ENCODE results near the gene PBX3. TPM values are rescaled to one million over a fixed set of nuclear protein-coding genes. Genes with fewer than 3 reads are reported as not detected.

The PBX3 gene
- total and polyA plus RNA-seq, 10 of the 15 experiments (the other 5 are each of a cell fraction or from before 2014, with no cell fraction given): 6.7 to 146 (median 22.2) TPM

- FAIRE-seq (no peak), ATAC-seq (no peak), DNase-seq (ENCODE audit: low read depth, low spot score) (no peak)
- no peaks in the 10 kb centered on the region for H3K4me1 ChIP-seq (ENCODE audit: control insufficient read depth, insufficient read depth, low read length)
- H3K9ac ChIP-seq (ENCODE audit: control insufficient read depth, insufficient read depth, low read length): no peak overlapping the region
- H4K20me1 ChIP-seq (ENCODE audit: control insufficient read depth, insufficient read depth): no peaks in the 10 kb centered on the region
- H3K9me3 ChIP-seq (replicated peaks; ENCODE audit: control insufficient read depth, insufficient read depth, low read length): no peaks in the 10 kb centered on the region; the same call in 2 of the 3 replicates
- TF ChIP-seq CTCF (IDR thresholded peaks at IDR 0.05 in 2 of 3, conservative IDR thresholded peaks at IDR 0.05 in 1 of 3; ENCODE audit: control insufficient read depth in 2 of 3, extremely low read depth in 1 of 3, insufficient read depth in 1 of 3, low read depth in 3 of 3, low read length in 3 of 3): no peak
- TF ChIP-seq BCL3 (IDR thresholded peaks at IDR 0.05; ENCODE audit: borderline replicate concordance, insufficient read depth, low read depth, low read length, poor library complexity, severe bottlenecking): no peak
- no peak for TF ChIP-seq PAX5 (IDR thresholded peaks at IDR 0.05; ENCODE audit: borderline replicate concordance, low read depth, low read length)
- TF ChIP-seq REST (IDR thresholded peaks at IDR 0.05; ENCODE audit: low read depth, low read length): no peak
- in situ Hi-C loops (cut with MboI) (no loop called here), intact Hi-C loops (cut with micrococcal nuclease; ENCODE audit: unreplicated experiment) (no loop called here)
- H3K27ac ChIP-seq (ENCODE audit: control insufficient read depth, insufficient read depth): no peak overlapping the region
- POLR2A ChIA-PET: no interaction called here
- H3K27me3 ChIP-seq (replicated peaks in 1 of 2; ENCODE audit: control insufficient read depth in 2 of 2, insufficient read depth in 2 of 2, low read length in 1 of 2): no peaks in the 10 kb centered on the region
- CTCF ChIA-PET: no interaction called here
- H3K4me3 ChIP-seq: no peak overlapping the region
- no peaks in the 10 kb centered on the region for H3K79me2 ChIP-seq (ENCODE audit: control insufficient read depth, insufficient read depth, low read length)
- RAD21 ChIA-PET (ENCODE audit: unreplicated experiment): no interaction called here
- SMC1A ChIA-PET (ENCODE audit: uncharacterized antibody, unreplicated experiment): no interaction called here
- 69% methylated on average over 10 of the region's 10 CpGs for WGBS (ENCODE audit: insufficient coverage, insufficient replicate concordance, low lambda C conversion rate, missing lambda C conversion rate)
- no peak overlapping the region for H3K4me2 ChIP-seq (ENCODE audit: control insufficient read depth, insufficient read depth)
- no peak overlapping the region for H2AFZ ChIP-seq (ENCODE audit: control insufficient read depth, low read depth, low read length)
- BruUV-seq (replicated peaks): no TSS peak
- H3K36me3 ChIP-seq (ENCODE audit: control insufficient read depth in 2 of 2, insufficient read depth in 2 of 2, low read length in 1 of 2): no peaks in the 10 kb centered on the region
Measured at GRCh38 chr9:125973547-125973946, 226.4 kb downstream of the PBX3 start.
